ENCODE data around the gene BEST1. TPM values are rescaled to one million over a fixed set of nuclear protein-coding genes. Genes with fewer than 3 reads are reported as not detected.

Gene BEST1
- total RNA-seq, 1 experiment from 2014 or later = 0.81 TPM

- H3K4me2 ChIP-seq = peak overlapping the region; percentile 99
- peak; percentile 92 to 99 for DNase-seq
- H3K9me2 ChIP-seq (ENCODE audit: insufficient read depth) = no peaks in the 10 kb centered on the region
- no peak overlapping the region for H2AFZ ChIP-seq
- H3K27me3 ChIP-seq (ENCODE audit: insufficient read depth, low read depth) = no peaks in the 10 kb centered on the region
- peak overlapping the region; percentile 99 for H3K27ac ChIP-seq
- H3K79me2 ChIP-seq (ENCODE audit: low read depth) = peaks cover 41% of the 10 kb centered on the region
- H3K4me3 ChIP-seq = peak overlapping the region; percentile 97; the same call in 1 of the 2 replicates
- no peaks in the 10 kb centered on the region for H3K9me3 ChIP-seq (ENCODE audit: insufficient read depth, low read depth)
- H3K4me1 ChIP-seq (replicated peaks; ENCODE audit: insufficient read depth) = peaks cover 78% of the 10 kb centered on the region
- ChIA-PET POLR2A (ENCODE audit: unreplicated experiment) (interaction anchor here (0.5 to 0.9 kb wide), 10 partner anchors 41 to 1499 kb away, joined by 3 to 13 read pairs (median 4); partner anchors contain the start of genes C11orf98 and CSKMT), CTCF (interaction anchor here (0.6 to 1.0 kb wide), 3 partner anchors 41 to 54 kb away, joined by 3 to 9 read pairs (median 4); no protein-coding TSS in a partner anchor)
- intact Hi-C loops (cut with micrococcal nuclease; ENCODE audit: unreplicated experiment) = loop anchor here (1.0 to 5.0 kb wide), 5 partner anchors 15 to 274 kb away; no protein-coding TSS in a partner anchor
- H3K36me3 ChIP-seq (ENCODE audit: low read depth) = peaks cover 5% of the 10 kb centered on the region
- H4K20me1 ChIP-seq (ENCODE audit: insufficient read depth) = peaks cover 5% of the 10 kb centered on the region
- TF ChIP-seq EZH2 (IDR thresholded peaks at IDR 0.05; ENCODE audit: low read depth) = no peak
- TF ChIP-seq CTCF (conservative IDR thresholded peaks at IDR 0.05) = no peak
- BruUV-seq (replicated peaks) = no TSS peak
- H3F3A ChIP-seq (ENCODE audit: insufficient read depth, low read depth) = peaks cover 68% of the 10 kb centered on the region
Measured at GRCh38 chr11:61971248-61972111, 21.3 kb downstream of the BEST1 start.

GRCh38 chr11:61972112-61972671, 22.0 kb downstream of the BEST1 start:
- H2AFZ ChIP-seq = no peak overlapping the region
- ChIA-PET POLR2A (ENCODE audit: unreplicated experiment) (interaction anchor here (0.5 to 1.4 kb wide), 12 partner anchors 10 to 1498 kb away, joined by 3 to 13 read pairs (median 4); partner anchors contain the start of genes C11orf98 and CSKMT), CTCF (interaction anchor here (0.6 to 1.0 kb wide), 5 partner anchors 40 to 82 kb away, joined by 3 to 5 read pairs (median 4); no protein-coding TSS in a partner anchor)
- TSS peak; percentile 17 for BruUV-seq (replicated peaks)
- peak overlapping the region; percentile 99 for H3K27ac ChIP-seq
- TF ChIP-seq EZH2 (IDR thresholded peaks at IDR 0.05; ENCODE audit: low read depth) = no peak
- TF ChIP-seq CTCF (conservative IDR thresholded peaks at IDR 0.05) = no peak
- peaks cover 36% of the 10 kb centered on the region for H3K79me2 ChIP-seq (ENCODE audit: low read depth)
- DNase-seq = no peak
- peak overlapping the region; percentile 99 for H3K4me2 ChIP-seq
- H3F3A ChIP-seq (ENCODE audit: insufficient read depth, low read depth) = peaks cover 61% of the 10 kb centered on the region
- intact Hi-C loops (cut with micrococcal nuclease; ENCODE audit: unreplicated experiment) = loop anchor here (1.0 to 5.0 kb wide), 5 partner anchors 14 to 275 kb away; no protein-coding TSS in a partner anchor
- H3K36me3 ChIP-seq (ENCODE audit: low read depth) = no peaks in the 10 kb centered on the region
- no peaks in the 10 kb centered on the region for H3K9me3 ChIP-seq (ENCODE audit: insufficient read depth, low read depth)
- no peaks in the 10 kb centered on the region for H4K20me1 ChIP-seq (ENCODE audit: insufficient read depth)
- H3K9me2 ChIP-seq (ENCODE audit: insufficient read depth) = no peaks in the 10 kb centered on the region
- no peaks in the 10 kb centered on the region for H3K27me3 ChIP-seq (ENCODE audit: insufficient read depth, low read depth)
- H3K4me3 ChIP-seq = peak overlapping the region; percentile 44
- peaks cover 84% of the 10 kb centered on the region for H3K4me1 ChIP-seq (replicated peaks; ENCODE audit: insufficient read depth)

Measured in PC-9 (cell line).